ENCODE data around the gene DLGAP4. TPM values are rescaled to one million over a fixed set of nuclear protein-coding genes. Genes with fewer than 3 reads are reported as not detected.

DLGAP4 gene
- polyA plus RNA-seq, 2 of the 4 experiments (the other 2 are of a cell fraction), result 11.9 to 36.7 TPM

DNA sequence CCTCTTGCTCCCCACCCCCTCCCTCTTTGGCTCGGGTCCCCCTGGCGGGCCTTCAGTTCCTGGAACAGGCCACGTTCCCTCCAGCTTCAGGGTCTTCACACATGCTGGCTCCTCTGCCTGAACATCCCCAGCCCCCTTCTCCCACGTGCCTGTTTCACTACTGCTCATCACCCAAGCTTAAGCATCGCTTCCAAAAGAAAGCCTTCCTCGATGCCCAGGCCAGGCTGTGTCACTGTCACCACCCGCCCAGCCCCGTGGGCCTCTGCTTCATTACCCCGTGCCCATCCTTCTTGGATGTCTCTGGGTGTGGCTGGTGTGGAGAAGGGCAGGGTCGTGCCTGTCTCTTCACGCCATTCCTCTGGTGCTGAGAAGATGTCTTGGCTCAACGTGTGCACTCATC lies 2.8 kb downstream of the DLGAP4 start (continued):
- TF ChIP-seq SMC3 (IDR thresholded peaks at IDR 0.05) (no peak), RNF2 (IDR thresholded peaks at IDR 0.05; ENCODE audit: borderline replicate concordance, low read depth) (no peak), FOSL2 (IDR thresholded peaks at IDR 0.05) (no peak), FOSL2 (CRISPR knock-in tag; IDR thresholded peaks at IDR 0.05) (no peak), FOSB (CRISPR knock-in tag; IDR thresholded peaks at IDR 0.05) (no peak)

DNA sequence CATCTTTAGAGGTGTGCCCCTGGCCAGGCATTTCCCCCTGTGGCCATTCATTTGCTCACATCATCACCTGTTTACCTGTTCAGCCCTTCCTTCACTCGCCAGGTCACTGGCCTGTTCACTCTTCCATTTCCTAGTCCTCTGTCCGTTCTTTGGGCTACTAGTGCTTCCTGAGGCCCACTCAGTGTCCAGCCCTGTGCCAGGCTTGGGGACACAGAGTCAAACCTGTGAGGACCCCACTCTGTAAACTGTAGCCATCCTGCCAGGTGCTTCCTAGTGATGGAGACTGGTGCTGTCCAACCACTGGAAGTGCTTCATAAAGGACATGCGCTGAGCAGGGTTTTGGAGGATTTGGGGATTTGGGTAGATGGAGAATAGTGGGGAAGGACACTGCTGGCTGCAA lies 3.5 kb downstream of the DLGAP4 start:
- TF ChIP-seq SREBF2 (IDR thresholded peaks at IDR 0.05) (no peak), TFCP2L1 (CRISPR knock-in tag; IDR thresholded peaks at IDR 0.05) (no peak), KDM5A (IDR thresholded peaks at IDR 0.05) (no peak), CBX8 (IDR thresholded peaks at IDR 0.05) (no peak), ZFP36 (IDR thresholded peaks at IDR 0.05; ENCODE audit: borderline replicate concordance, partially characterized antibody) (no peak), SMC3 (IDR thresholded peaks at IDR 0.05) (no peak), JUN (IDR thresholded peaks at IDR 0.05) (no peak), ZC3H11A (IDR thresholded peaks at IDR 0.05) (no peak), HEYL (CRISPR knock-in tag; IDR thresholded peaks at IDR 0.05) (no peak), RFX5 (IDR thresholded peaks at IDR 0.05) (no peak), JUNB (IDR thresholded peaks at IDR 0.05) (no peak), NFE2L2 (conservative IDR thresholded peaks at IDR 0.05; ENCODE audit: low read length) (no peak)
- TF ChIP-seq, protein P1, sequence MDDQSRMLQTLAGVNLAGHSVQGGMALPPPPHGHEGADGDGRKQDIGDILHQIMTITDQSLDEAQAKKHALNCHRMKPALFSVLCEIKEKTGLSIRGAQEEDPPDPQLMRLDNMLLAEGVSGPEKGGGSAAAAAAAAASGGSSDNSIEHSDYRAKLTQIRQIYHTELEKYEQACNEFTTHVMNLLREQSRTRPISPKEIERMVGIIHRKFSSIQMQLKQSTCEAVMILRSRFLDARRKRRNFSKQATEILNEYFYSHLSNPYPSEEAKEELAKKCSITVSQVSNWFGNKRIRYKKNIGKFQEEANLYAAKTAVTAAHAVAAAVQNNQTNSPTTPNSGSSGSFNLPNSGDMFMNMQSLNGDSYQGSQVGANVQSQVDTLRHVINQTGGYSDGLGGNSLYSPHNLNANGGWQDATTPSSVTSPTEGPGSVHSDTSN (IDR thresholded peaks at IDR 0.05), result no peak
- TF ChIP-seq, protein P2, sequence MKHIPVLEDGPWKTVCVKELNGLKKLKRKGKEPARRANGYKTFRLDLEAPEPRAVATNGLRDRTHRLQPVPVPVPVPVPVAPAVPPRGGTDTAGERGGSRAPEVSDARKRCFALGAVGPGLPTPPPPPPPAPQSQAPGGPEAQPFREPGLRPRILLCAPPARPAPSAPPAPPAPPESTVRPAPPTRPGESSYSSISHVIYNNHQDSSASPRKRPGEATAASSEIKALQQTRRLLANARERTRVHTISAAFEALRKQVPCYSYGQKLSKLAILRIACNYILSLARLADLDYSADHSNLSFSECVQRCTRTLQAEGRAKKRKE (CRISPR knock-in tag; IDR thresholded peaks at IDR 0.05; ENCODE audit: low read depth), result no peak
- DNase-seq (ENCODE audit: low read depth in 1 of 2, low spot score in 1 of 2) (no peak), ATAC-seq (no peak), FAIRE-seq (no peak)
- CTCF ChIA-PET, result no interaction called here
- no peak overlapping the region for H3K4me3 ChIP-seq
- no peak overlapping the region for H3K27ac ChIP-seq
- POLR2A ChIA-PET, result no interaction called here
- H3K4me2 ChIP-seq, result no peak overlapping the region
- H3K9me3 ChIP-seq, result no peaks in the 10 kb centered on the region
- 62% methylated on average over 3 of the region's 3 CpGs for WGBS (ENCODE audit: missing lambda C conversion rate)
- H3K4me1 ChIP-seq, result peaks cover 11% of the 10 kb centered on the region; the same call in 1 of the 3 replicates

DNA sequence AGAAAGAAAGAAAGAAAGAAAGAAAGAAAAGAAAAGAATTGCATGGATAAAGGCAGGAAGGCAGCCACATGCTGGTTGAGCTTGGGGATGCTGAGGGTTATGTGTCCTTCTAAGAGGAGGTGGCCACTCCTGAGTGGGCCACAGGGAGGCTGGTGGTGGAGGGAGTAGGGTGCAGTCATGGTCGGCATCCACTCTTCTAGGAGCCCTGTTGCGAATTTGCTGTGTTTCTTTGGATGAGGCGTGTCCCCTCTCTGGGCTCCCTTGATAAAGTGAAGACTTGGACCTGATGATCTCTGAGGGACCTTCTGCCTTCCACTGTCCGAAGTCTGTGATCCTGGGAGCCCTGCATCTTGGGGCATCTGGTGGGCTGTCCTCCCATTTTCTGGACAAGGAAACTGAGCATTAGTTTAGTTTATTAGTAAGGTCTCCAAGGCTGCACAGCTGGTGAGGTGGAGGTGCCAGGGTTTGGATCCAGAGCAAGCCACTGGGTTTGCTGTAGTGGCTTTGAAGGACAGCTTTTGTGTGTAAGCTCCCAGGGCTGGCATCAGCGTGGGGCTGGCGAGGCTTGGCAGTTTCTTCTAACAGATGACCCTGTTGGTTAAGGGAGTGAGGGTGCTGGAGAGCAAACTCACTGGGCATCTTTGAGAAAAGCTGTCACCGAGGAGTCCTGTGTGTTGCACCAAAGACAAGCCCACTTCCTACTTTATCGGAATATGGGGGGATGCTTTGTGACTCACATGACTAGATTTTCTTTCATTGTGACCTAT lies 4.3 kb downstream of the DLGAP4 start:
- FAIRE-seq (no peak), ATAC-seq (no peak), DNase-seq (ENCODE audit: low read depth in 1 of 2, low spot score in 1 of 2) (no peak)
- Histone ChIP-seq H3K9me3 (no peaks in the 10 kb centered on the region), H3K27ac (no peak overlapping the region), H3K4me1 (peaks cover 11% of the 10 kb centered on the region; the same call in 1 of the 3 replicates), H3K4me3 (no peak overlapping the region), H3K4me2 (no peak overlapping the region)
- WGBS (ENCODE audit: missing lambda C conversion rate), result 6% methylated on average over 8 of the region's 8 CpGs
- ChIA-PET CTCF (no interaction called here), POLR2A (no interaction called here)
- TF ChIP-seq EHF (CRISPR knock-in tag; IDR thresholded peaks at IDR 0.05), result no peak
- no peak for TF ChIP-seq EHMT2 (IDR thresholded peaks at IDR 0.05; ENCODE audit: low read depth)
- TF ChIP-seq CBX8 (IDR thresholded peaks at IDR 0.05), result no peak
- TF ChIP-seq, protein P3, sequence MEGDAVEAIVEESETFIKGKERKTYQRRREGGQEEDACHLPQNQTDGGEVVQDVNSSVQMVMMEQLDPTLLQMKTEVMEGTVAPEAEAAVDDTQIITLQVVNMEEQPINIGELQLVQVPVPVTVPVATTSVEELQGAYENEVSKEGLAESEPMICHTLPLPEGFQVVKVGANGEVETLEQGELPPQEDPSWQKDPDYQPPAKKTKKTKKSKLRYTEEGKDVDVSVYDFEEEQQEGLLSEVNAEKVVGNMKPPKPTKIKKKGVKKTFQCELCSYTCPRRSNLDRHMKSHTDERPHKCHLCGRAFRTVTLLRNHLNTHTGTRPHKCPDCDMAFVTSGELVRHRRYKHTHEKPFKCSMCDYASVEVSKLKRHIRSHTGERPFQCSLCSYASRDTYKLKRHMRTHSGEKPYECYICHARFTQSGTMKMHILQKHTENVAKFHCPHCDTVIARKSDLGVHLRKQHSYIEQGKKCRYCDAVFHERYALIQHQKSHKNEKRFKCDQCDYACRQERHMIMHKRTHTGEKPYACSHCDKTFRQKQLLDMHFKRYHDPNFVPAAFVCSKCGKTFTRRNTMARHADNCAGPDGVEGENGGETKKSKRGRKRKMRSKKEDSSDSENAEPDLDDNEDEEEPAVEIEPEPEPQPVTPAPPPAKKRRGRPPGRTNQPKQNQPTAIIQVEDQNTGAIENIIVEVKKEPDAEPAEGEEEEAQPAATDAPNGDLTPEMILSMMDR (IDR thresholded peaks at IDR 0.05), result no peak
- TF ChIP-seq, protein P4, sequence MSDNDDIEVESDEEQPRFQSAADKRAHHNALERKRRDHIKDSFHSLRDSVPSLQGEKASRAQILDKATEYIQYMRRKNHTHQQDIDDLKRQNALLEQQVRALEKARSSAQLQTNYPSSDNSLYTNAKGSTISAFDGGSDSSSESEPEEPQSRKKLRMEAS (IDR thresholded peaks at IDR 0.05), result no peak
- TF ChIP-seq, protein P1 (IDR thresholded peaks at IDR 0.05), result no peak
- no peak for TF ChIP-seq MAZ (IDR thresholded peaks at IDR 0.05; ENCODE audit: borderline replicate concordance, low read depth, low read length)
- TF ChIP-seq NPAS2 (CRISPR knock-in tag; IDR thresholded peaks at IDR 0.05; ENCODE audit: borderline replicate concordance), result no peak
- no peak for TF ChIP-seq KDM1A (IDR thresholded peaks at IDR 0.05; ENCODE audit: low read depth)
- TF ChIP-seq, protein P5, sequence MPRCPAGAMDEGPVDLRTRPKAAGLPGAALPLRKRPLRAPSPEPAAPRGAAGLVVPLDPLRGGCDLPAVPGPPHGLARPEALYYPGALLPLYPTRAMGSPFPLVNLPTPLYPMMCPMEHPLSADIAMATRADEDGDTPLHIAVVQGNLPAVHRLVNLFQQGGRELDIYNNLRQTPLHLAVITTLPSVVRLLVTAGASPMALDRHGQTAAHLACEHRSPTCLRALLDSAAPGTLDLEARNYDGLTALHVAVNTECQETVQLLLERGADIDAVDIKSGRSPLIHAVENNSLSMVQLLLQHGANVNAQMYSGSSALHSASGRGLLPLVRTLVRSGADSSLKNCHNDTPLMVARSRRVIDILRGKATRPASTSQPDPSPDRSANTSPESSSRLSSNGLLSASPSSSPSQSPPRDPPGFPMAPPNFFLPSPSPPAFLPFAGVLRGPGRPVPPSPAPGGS (IDR thresholded peaks at IDR 0.05), result no peak
